Lower leg skin (tissue), 4 donors: ENCODE data around the gene C7. TPM values are rescaled to one million over a fixed set of nuclear protein-coding genes. Genes with fewer than 3 reads are reported as not detected.

Source experiments
- DNase-seq, 2 donors: peaks; one replicate each; pipeline ENCODE4 v3.0.0-alpha.2; 2019; ENCODE audit warnings: low spot score in 2 of 2
- H3K4me3 ChIP-seq: fragments of 200-600 bp; sonication (generic); 2 replicates; pipeline ENCODE4 v1.5.1; 2017; ENCODE audit warnings: mild to moderate bottlenecking, low read depth; ENCODE audit not compliant: poor library complexity, severe bottlenecking
- POLR2A ChIP-seq, 2 donors: fragments of 450-650 bp; IDR thresholded peaks; one replicate each; pipeline ENCODE4 v1.6.1; 2016 to 2017; ENCODE audit warnings: antibody characterized with exemption in 2 of 2, mild to moderate bottlenecking in 1 of 2, moderate library complexity in 1 of 2
- WGBS, 2 donors: methylation state at CpG; one replicate each; pipeline ENCODE4 v1.1.5; 2018; 5-methylcytosine and 5-hydroxymethylcytosine counted together
- intact Hi-C: fragments of 100-400 bp; cut with DNase I; formaldehyde crosslinking; loops from one replicate; pipeline ENCODE4 v1.15.0; 2023; ENCODE audit warnings: low total_unique reads
- total RNA-seq, 4 donors: library from RNA; depleted of rRNA; stranded (reverse); fragments of >200 nt; gene quantifications; one replicate each; pipeline ENCODE4 v1.1.0, GENCODE V29; 2016
- TF ChIP-seq, protein P1 (sequence below), 3 donors: fragments of 450-650 bp; IDR thresholded peaks; one replicate each; pipeline ENCODE4 v1.5.1; 2016; ENCODE audit warnings: antibody characterized with exemption in 3 of 3, mild to moderate bottlenecking in 3 of 3, moderate library complexity in 2 of 3

Gene C7
- total RNA-seq, 4 donors from 2014 or later, result 7.8 to 47.7 (median 15.2) TPM

DNA sequence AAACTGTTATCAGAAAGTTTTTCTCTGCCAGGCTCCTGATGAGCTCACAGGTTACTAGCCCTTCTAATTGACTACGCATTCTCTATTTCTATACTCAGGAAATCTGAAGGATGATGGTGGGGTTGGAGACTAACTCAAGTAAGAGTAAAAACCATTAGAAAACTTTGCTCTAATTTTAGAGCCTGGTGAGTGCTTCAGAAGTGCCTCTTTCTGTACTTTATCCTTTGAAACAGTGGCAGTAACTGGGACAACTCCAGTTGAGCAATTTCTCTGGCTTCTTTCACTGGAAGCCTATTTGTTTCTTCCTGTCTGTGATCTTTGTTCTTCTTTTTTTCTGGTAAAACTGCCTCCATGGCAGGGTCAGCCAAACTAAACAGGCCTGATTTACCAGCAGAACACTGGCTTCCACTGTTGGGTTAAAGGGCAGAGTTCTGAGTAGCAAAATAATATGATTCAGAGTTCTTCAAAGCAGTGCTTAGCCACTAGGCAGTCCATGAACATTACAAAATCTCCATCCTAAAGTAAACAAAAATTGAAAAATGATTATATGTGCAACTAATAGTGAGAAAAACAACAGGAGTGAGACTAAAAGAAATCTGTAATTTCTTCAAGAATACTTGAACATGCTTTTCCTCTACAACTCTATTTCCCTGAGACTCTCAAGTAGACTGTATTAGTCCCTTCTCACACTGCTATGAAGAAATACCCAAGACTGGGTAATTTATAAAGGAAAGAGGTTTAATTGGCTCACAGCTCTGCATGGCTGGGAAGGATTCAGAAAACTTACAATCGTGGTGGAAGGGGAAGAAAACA lies 82.1 kb downstream of the C7 start:
- TF ChIP-seq, protein P1, sequence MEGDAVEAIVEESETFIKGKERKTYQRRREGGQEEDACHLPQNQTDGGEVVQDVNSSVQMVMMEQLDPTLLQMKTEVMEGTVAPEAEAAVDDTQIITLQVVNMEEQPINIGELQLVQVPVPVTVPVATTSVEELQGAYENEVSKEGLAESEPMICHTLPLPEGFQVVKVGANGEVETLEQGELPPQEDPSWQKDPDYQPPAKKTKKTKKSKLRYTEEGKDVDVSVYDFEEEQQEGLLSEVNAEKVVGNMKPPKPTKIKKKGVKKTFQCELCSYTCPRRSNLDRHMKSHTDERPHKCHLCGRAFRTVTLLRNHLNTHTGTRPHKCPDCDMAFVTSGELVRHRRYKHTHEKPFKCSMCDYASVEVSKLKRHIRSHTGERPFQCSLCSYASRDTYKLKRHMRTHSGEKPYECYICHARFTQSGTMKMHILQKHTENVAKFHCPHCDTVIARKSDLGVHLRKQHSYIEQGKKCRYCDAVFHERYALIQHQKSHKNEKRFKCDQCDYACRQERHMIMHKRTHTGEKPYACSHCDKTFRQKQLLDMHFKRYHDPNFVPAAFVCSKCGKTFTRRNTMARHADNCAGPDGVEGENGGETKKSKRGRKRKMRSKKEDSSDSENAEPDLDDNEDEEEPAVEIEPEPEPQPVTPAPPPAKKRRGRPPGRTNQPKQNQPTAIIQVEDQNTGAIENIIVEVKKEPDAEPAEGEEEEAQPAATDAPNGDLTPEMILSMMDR (IDR thresholded peaks at IDR 0.05), result no peak
- no peak for TF ChIP-seq POLR2A (IDR thresholded peaks at IDR 0.05)
- intact Hi-C loops, result no loop called here
- 15 to 19% methylated on average over 2 of the region's 2 CpGs for WGBS, 2 donors
- H3K4me3 ChIP-seq, result no peak overlapping the region
- DNase-seq, result peak in 1 of 2 donors; percentile 66

DNA sequence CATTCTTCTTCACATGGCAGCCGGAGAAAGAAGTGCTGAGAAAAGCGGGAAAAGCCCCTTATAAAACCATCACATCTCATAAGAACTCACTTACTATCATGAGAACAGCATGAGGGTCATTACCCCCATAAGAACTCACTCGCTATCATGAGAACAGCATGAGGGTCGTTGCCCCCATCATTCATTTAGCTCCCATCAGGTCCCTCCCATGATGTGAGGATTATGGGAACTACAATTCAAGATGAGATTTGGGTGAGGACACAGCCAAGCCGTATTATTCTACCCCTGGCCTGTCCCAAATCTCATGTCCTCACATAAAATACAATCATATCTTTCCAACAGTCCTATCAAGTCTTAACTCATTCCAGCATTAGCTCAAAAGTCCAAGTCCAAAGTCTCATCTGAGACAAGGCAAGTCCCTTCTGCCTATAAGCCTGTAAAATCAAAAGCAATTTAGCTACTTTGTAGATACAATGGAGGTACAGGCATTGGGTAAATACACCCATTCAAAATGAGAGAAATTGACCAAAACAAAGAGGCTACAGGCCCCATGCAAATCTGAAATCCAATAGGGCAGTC lies 82.8 kb downstream of the C7 start:
- TF ChIP-seq, protein P1 (IDR thresholded peaks at IDR 0.05), result no peak
- no peak for TF ChIP-seq POLR2A (IDR thresholded peaks at IDR 0.05)
- intact Hi-C loops, result no loop called here
- DNase-seq, result no peak
- H3K4me3 ChIP-seq, result no peak overlapping the region
- 63 to 67% methylated on average over 5 of the region's 5 CpGs for WGBS, 2 donors

DNA sequence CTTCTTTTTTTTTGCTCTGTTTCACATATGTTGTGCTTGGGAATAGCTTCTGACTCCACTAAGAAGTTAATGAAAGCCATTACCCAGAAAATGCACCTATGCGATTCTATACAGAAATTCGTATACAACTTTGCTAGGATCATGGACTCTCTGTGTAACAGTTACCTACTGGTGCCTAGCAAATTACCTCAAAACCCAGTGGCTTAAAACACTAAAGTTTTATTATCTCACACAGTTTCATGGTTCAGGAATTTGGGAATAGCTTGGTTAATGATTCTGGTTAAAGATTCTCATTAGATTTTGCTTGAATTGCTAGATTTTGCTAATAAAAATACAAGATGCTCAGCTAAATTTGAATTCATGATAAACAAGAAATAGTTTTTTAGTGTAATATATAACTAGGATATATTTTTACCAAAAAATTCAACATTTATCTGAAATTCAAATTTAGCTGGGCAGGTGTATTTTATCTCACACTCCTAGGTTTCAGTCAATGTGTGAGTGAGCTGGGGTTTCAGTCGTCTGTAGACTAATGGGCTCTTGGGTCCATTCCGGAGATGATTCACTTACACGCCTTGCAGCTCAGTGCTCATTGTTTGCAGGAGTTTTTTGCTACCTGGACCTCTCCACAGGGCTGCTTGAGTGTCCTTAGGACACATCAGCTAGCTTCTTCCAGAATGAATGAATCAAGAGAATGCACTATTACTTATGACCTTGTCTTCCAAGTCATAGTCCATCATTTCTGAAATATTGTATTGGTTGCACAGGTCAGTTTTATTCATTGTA lies 86.7 kb downstream of the C7 start:
- 92 to 93% methylated on average over 5 of the region's 5 CpGs for WGBS, 2 donors
- intact Hi-C loops, result no loop called here
- DNase-seq, result no peak
- TF ChIP-seq, protein P1 (IDR thresholded peaks at IDR 0.05), result no peak
- no peak for TF ChIP-seq POLR2A (IDR thresholded peaks at IDR 0.05)
- no peak overlapping the region for H3K4me3 ChIP-seq

DNA sequence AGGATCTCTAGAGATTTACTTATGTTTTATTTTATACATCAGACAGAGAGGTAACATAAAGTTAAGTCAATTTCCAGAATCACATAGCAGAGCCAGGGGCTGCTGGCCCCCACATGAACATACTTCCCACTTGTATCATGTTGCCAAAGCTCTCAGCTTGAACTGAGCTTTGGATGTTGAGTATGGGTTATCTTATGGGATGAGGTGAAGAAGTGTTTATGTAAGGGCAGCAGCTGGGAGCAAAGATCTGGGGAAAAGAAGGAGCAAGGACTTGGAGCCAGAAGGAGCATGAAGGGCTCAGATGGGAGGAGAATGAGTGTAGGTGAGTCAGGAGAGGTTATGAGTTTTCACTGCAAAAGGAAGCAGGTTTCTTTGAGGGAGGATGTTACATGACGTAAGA lies 89.8 kb downstream of the C7 start:
- TF ChIP-seq, protein P1 (IDR thresholded peaks at IDR 0.05), result no peak
- no peak for TF ChIP-seq POLR2A (IDR thresholded peaks at IDR 0.05)
- no peak for DNase-seq
- H3K4me3 ChIP-seq, result no peak overlapping the region
- WGBS, 2 donors, result 79 to 91% methylated on average over 1 of the region's 1 CpG
- intact Hi-C loops, result no loop called here

DNA sequence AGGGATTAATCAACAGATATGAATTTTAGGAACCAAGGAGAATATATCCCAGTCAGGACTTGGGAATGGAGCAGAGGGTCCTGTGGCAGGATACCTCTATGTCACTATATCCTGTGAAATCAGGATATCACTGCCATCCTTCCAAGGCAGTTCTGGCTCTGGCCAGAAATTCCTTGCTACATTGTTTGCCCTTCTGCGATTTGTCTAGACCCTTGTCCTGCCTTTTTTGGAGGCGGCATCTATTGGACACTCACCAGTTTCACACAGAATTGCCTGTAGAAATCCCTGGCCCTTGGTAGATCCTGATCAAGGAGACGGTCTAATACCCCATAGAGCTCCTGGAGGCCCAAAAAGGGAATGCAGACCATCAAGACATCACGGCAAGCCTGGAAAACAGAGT lies 90.7 kb downstream of the C7 start:
- TF ChIP-seq, protein P1 (IDR thresholded peaks at IDR 0.05), result no peak
- TF ChIP-seq POLR2A (IDR thresholded peaks at IDR 0.05), result no peak
- WGBS, 2 donors, result 90 to 93% methylated on average over 4 of the region's 4 CpGs
- intact Hi-C loops, result no loop called here
- H3K4me3 ChIP-seq, result no peak overlapping the region
- no peak for DNase-seq
